Cardiac fibroblast (primary cell): ENCODE data around the gene MED23.
A peak's percentile ranks its signal among the peaks of the same experiment; 100 is the strongest.

Experiments
- DNase-seq, 2 donors: peaks; one replicate each; pipeline versions ENCODE4 v3.0.0 to v3.0.0-alpha.2; 2010; ENCODE audit warnings: low read depth in 2 of 2
- H3K4me3 ChIP-seq, 2 donors: replicated peaks in 1 of 2; 1 replicate in 1 of 2; 2 replicates in 1 of 2; pipeline ENCODE4 v1.5.1; 2011; ENCODE audit warnings: low read depth in 2 of 2, low read length in 2 of 2, mild to moderate bottlenecking in 2 of 2, moderate library complexity in 1 of 2
- CTCF ChIP-seq: IDR thresholded peaks from one replicate; pipeline ENCODE4 v1.5.1; 2011; ENCODE audit warnings: low read depth, mild to moderate bottlenecking, low read length, inconsistent platforms

Gene MED23

GRCh38 chr6:131613296-131613925 lies 14.6 kb downstream of the MED23 start:
- no peak overlapping the region for H3K4me3 ChIP-seq
- TF ChIP-seq CTCF = no peak
- no peak for DNase-seq

GRCh38 chr6:131602781-131603312 lies 25.2 kb downstream of the MED23 start:
- DNase-seq = peak; percentile 62 to 92
- TF ChIP-seq CTCF = no peak
- no peak overlapping the region for H3K4me3 ChIP-seq

GRCh38 chr6:131600716-131601115 lies 27.3 kb downstream of the MED23 start:
- TF ChIP-seq CTCF = no peak
- H3K4me3 ChIP-seq = no peak overlapping the region
- no peak for DNase-seq

GRCh38 chr6:131597446-131597845 lies 30.6 kb downstream of the MED23 start:
- DNase-seq = peak; percentile 5
- H3K4me3 ChIP-seq = no peak overlapping the region
- TF ChIP-seq CTCF = peak; percentile 32

- H3K4me3 ChIP-seq = no peak overlapping the region
- no peak for DNase-seq
- TF ChIP-seq CTCF = no peak
Observed at GRCh38 chr6:131594074-131594473, 34.0 kb downstream of the MED23 start.

- DNase-seq = no peak
- H3K4me3 ChIP-seq = no peak overlapping the region
- TF ChIP-seq CTCF = no peak
Observed at GRCh38 chr6:131592935-131593334, 35.1 kb downstream of the MED23 start.

GRCh38 chr6:131588643-131589042 lies 39.4 kb downstream of the MED23 start:
- DNase-seq = no peak
- H3K4me3 ChIP-seq = no peak overlapping the region
- TF ChIP-seq CTCF = no peak
